Esophagus muscularis mucosa (tissue), 4 donors: ENCODE data around the gene SIDT2. TPM values are rescaled to one million over a fixed set of nuclear protein-coding genes. Genes with fewer than 3 reads are reported as not detected.

ENCODE experiments used
- DNase-seq: peaks from one replicate; pipeline ENCODE4 v3.0.0-alpha.2; 2017; ENCODE audit errors: extremely low spot score
- H3K27ac ChIP-seq, 4 donors: fragments of 200-600 bp; sonication (generic); replicated peaks in 1 of 4; 1 replicate in 3 of 4; 2 replicates in 1 of 4; pipeline ENCODE4 v1.5.1; 2016 to 2019; ENCODE audit warnings: mild to moderate bottlenecking in 1 of 4
- H3K27me3 ChIP-seq, 4 donors: fragments of 200-600 bp; sonication (generic); one replicate each; pipeline versions ENCODE4 v1.5.1 to v1.6.0; 2016 to 2019
- H3K36me3 ChIP-seq, 4 donors: fragments of 200-600 bp; sonication (generic); one replicate each; pipeline ENCODE4 v1.5.1; 2016 to 2019
- H3K4me1 ChIP-seq, 4 donors: fragments of 200-600 bp; sonication (generic); one replicate each; pipeline ENCODE4 v1.5.1; 2016 to 2019
- H3K4me3 ChIP-seq, 4 donors: fragments of 200-600 bp; sonication (generic); 1 replicate in 2 of 4; 2 replicates in 2 of 4; pipeline ENCODE4 v1.5.1; 2016 to 2019; ENCODE audit warnings: mild to moderate bottlenecking in 4 of 4, moderate library complexity in 1 of 4
- H3K9me3 ChIP-seq, 4 donors: fragments of 200-600 bp; sonication (generic); 1 replicate in 3 of 4; 2 replicates in 1 of 4; pipeline ENCODE4 v1.5.1; 2016 to 2019
- CTCF ChIP-seq, 3 experiments: fragments of 200-600 bp in 2 of 3; fragments of 450-650 bp in 1 of 3; sonication (generic) in 2 of 3; IDR thresholded peaks; one replicate each; pipeline ENCODE4 v1.5.1; 2017 to 2019; ENCODE audit warnings: antibody characterized with exemption in 3 of 3, mild to moderate bottlenecking in 2 of 3, moderate library complexity in 1 of 3
- EP300 ChIP-seq: sonication (generic); formaldehyde crosslinking; IDR thresholded peaks from one replicate; pipeline ENCODE4 v1.6.1; 2017; ENCODE audit warnings: antibody characterized with exemption
- POLR2A ChIP-seq: fragments of 450-650 bp; IDR thresholded peaks from one replicate; pipeline ENCODE4 v1.6.1; 2017; ENCODE audit warnings: antibody characterized with exemption, moderate library complexity, mild to moderate bottlenecking, low read depth
- POLR2AphosphoS5 ChIP-seq, 2 donors: sonication (generic); formaldehyde crosslinking; IDR thresholded peaks; one replicate each; pipeline ENCODE4 v1.6.1; 2017; ENCODE audit warnings: antibody characterized with exemption in 2 of 2
- WGBS: methylation state at CpG from one replicate; pipeline ENCODE4 v1.1.5; 2018; 5-methylcytosine and 5-hydroxymethylcytosine counted together
- intact Hi-C: fragments of 100-400 bp; cut with DNase I; formaldehyde crosslinking; loops from one replicate; pipeline ENCODE4 v1.15.1; 2023
- total RNA-seq, 4 donors: library from RNA; depleted of rRNA; stranded (reverse); fragments of >200 nt; gene quantifications; one replicate each; pipeline versions ENCODE4 v1.1.0 to v1.2.1, GENCODE V29; 2016

The SIDT2 gene
- total RNA-seq, 4 donors from 2014 or later = 26.5 to 34.1 (median 29.3) TPM

- H3K27me3 ChIP-seq = no peaks in the 10 kb centered on the region
- no peak for DNase-seq
- intact Hi-C loops = no loop called here
- H3K4me1 ChIP-seq = peaks cover 49 to 99% (median 97%) of the 10 kb centered on the region in 4 donors
- TF ChIP-seq POLR2A (no peak), CTCF (IDR thresholded peaks at IDR 0.05) (peak in 1 of 3 experiments; percentile 18), POLR2AphosphoS5 (IDR thresholded peaks at IDR 0.05) (peak; percentile 43 to 77)
- H3K9me3 ChIP-seq = no peaks in the 10 kb centered on the region
- WGBS = 25% methylated on average over 7 of the region's 7 CpGs
- H3K36me3 ChIP-seq = peaks cover 3 to 80% (median 50%) of the 10 kb centered on the region in 4 donors
- peak overlapping the region in 3 of 4 donors; percentile 4 to 19 (median 17) for H3K4me3 ChIP-seq
- peak overlapping the region; percentile 84 to 95 (median 94) for H3K27ac ChIP-seq
Observed at GRCh38 chr11:117221775-117222517, 43.4 kb downstream of the SIDT2 start.

GRCh38 chr11:117222991-117223740 is 44.6 kb downstream of the SIDT2 start:
- Histone ChIP-seq H3K36me3 (peaks cover 15 to 80% (median 56%) of the 10 kb centered on the region in 4 donors), H3K27ac (peak overlapping the region; percentile 84 to 95 (median 94)), H3K4me1 (peaks cover 42 to 88% (median 85%) of the 10 kb centered on the region in 4 donors), H3K9me3 (no peaks in the 10 kb centered on the region), H3K27me3 (no peaks in the 10 kb centered on the region), H3K4me3 (no peak overlapping the region)
- intact Hi-C loops = no loop called here
- TF ChIP-seq EP300 (no peak), POLR2A (no peak), POLR2AphosphoS5 (IDR thresholded peaks at IDR 0.05) (no peak)
- DNase-seq = no peak
- 90% methylated on average over 14 of the region's 14 CpGs for WGBS

- no peak for DNase-seq
- Histone ChIP-seq H3K36me3 (peaks cover 23 to 79% (median 59%) of the 10 kb centered on the region in 4 donors), H3K27me3 (no peaks in the 10 kb centered on the region), H3K27ac (peak overlapping the region; percentile 84 to 95 (median 94)), H3K9me3 (no peaks in the 10 kb centered on the region), H3K4me3 (no peak overlapping the region), H3K4me1 (peaks cover 36 to 82% (median 77%) of the 10 kb centered on the region in 4 donors)
- WGBS = 78% methylated on average over 14 of the region's 17 CpGs
- intact Hi-C loops = loop anchor here (2.0 kb wide), 1 partner anchor 25 kb away; the partner anchor contains the start of gene TAGLN
- no peak for TF ChIP-seq CTCF (IDR thresholded peaks at IDR 0.05)
Observed at GRCh38 chr11:117223741-117224689, 45.5 kb downstream of the SIDT2 start.

- H3K4me1 ChIP-seq = peaks cover 25 to 82% (median 75%) of the 10 kb centered on the region in 4 donors
- H3K27me3 ChIP-seq = no peaks in the 10 kb centered on the region
- WGBS = 88% methylated on average over 6 of the region's 9 CpGs
- H3K4me3 ChIP-seq = no peak overlapping the region
- no peak for TF ChIP-seq POLR2A
- no peak for TF ChIP-seq POLR2AphosphoS5 (IDR thresholded peaks at IDR 0.05)
- TF ChIP-seq EP300 = no peak
- no peak for TF ChIP-seq CTCF (IDR thresholded peaks at IDR 0.05)
- intact Hi-C loops = loop anchor here (1.0 to 5.0 kb wide), 3 partner anchors 27 to 128 kb away; partner anchors contain the start of genes SIK3 and TAGLN
- no peak for DNase-seq
- H3K36me3 ChIP-seq = peaks cover 33 to 83% (median 65%) of the 10 kb centered on the region in 4 donors
- H3K9me3 ChIP-seq = no peaks in the 10 kb centered on the region
- peak overlapping the region in 3 of 4 donors; percentile 94 to 95 (median 94) for H3K27ac ChIP-seq
Observed at GRCh38 chr11:117225553-117226170, 47.1 kb downstream of the SIDT2 start.
